ENCODE measurements around the gene BPIFB1. TPM values are rescaled to one million over a fixed set of nuclear protein-coding genes. Genes with fewer than 3 reads are reported as not detected.

BPIFB1 gene
- total and polyA plus RNA-seq, 2 of the 13 experiments (the other 11 are each of a cell fraction or from before 2014, with no cell fraction given), result 0.82 to 4.4 TPM

- no peak for TF ChIP-seq ZNF614 (CRISPR knock-in tag; IDR thresholded peaks at IDR 0.05; ENCODE audit: borderline replicate concordance)
- TF ChIP-seq REL (CRISPR knock-in tag; conservative IDR thresholded peaks at IDR 0.05), result no peak
Measured at GRCh38 chr20:33323236-33323635, 40.2 kb downstream of the BPIFB1 start (continued).

GRCh38 chr20:33325350-33325749 lies 42.3 kb downstream of the BPIFB1 start:
- Histone ChIP-seq H3K4me3 (replicated peaks in 1 of 3; ENCODE audit: insufficient read depth in 1 of 3, low read depth in 2 of 3, low read length in 3 of 3) (no peak overlapping the region), H4K20me1 (ENCODE audit: insufficient read depth, low read length) (no peaks in the 10 kb centered on the region), H3K9me3 (ENCODE audit: low read length) (no peaks in the 10 kb centered on the region), H3K9ac (ENCODE audit: insufficient read depth, low read depth, low read length) (no peak overlapping the region), H3K79me2 (ENCODE audit: insufficient read depth, low read length) (no peaks in the 10 kb centered on the region), H3K27me3 (ENCODE audit: control insufficient read depth in 1 of 2, insufficient read depth in 2 of 2, low read length in 2 of 2) (peaks cover 12 to 80% of the 10 kb centered on the region in 2 experiments; a peak in 4 of 5 replicates), H3K4me2 (ENCODE audit: low read depth, low read length) (no peak overlapping the region), H3K27ac (ENCODE audit: extremely low read length, insufficient read depth, low read length) (no peak overlapping the region), H3K4me1 (ENCODE audit: insufficient read depth, low read length) (peaks cover 18% of the 10 kb centered on the region), H2AFZ (ENCODE audit: low read length) (no peak overlapping the region), H3K36me3 (replicated peaks in 1 of 2; ENCODE audit: control insufficient read depth in 1 of 2, insufficient read depth in 2 of 2, low read length in 2 of 2) (no peaks in the 10 kb centered on the region)
- FAIRE-seq (no peak), ATAC-seq (no peak), DNase-seq (ENCODE audit: low spot score) (no peak)
- WGBS (ENCODE audit: low lambda C conversion rate), result 8% methylated on average over 2 of the region's 2 CpGs
- TF ChIP-seq EHMT2 (IDR thresholded peaks at IDR 0.05; ENCODE audit: borderline replicate concordance, low read depth, low read length) (no peak), ZNF768 (CRISPR knock-in tag; IDR thresholded peaks at IDR 0.05) (peak; percentile 66; the same call in 1 of the 2 replicates)
- no TSS peak for BruUV-seq (replicated peaks)
- intact Hi-C loops (cut with micrococcal nuclease; ENCODE audit: unreplicated experiment) (no loop called here), in situ Hi-C loops (cut with HindIII; ENCODE audit: extremely low pct_ligation_motif_present, low pct_unique_long_range_greater_than_20kb) (no loop called here)
- POLR2A ChIA-PET, result no interaction called here
- CTCF ChIA-PET (ENCODE audit: low intra/inter-chr PET ratio, low total read pairs), result no interaction called here

- Histone ChIP-seq H3K4me2 (ENCODE audit: low read depth, low read length) (no peak overlapping the region), H2AFZ (ENCODE audit: low read length) (no peak overlapping the region), H3K79me2 (ENCODE audit: insufficient read depth, low read length) (no peaks in the 10 kb centered on the region), H4K20me1 (ENCODE audit: insufficient read depth, low read length) (no peaks in the 10 kb centered on the region), H3K9ac (ENCODE audit: insufficient read depth, low read depth, low read length) (no peak overlapping the region), H3K9me3 (ENCODE audit: low read length) (no peaks in the 10 kb centered on the region), H3K4me3 (replicated peaks in 1 of 3; ENCODE audit: insufficient read depth in 1 of 3, low read depth in 2 of 3, low read length in 3 of 3) (no peak overlapping the region), H3K27me3 (ENCODE audit: control insufficient read depth in 1 of 2, insufficient read depth in 2 of 2, low read length in 2 of 2) (peaks cover 16 to 92% of the 10 kb centered on the region in 2 experiments), H3K27ac (ENCODE audit: extremely low read length, insufficient read depth, low read length) (no peak overlapping the region), H3K36me3 (replicated peaks in 1 of 2; ENCODE audit: control insufficient read depth in 1 of 2, insufficient read depth in 2 of 2, low read length in 2 of 2) (no peaks in the 10 kb centered on the region), H3K4me1 (ENCODE audit: insufficient read depth, low read length) (peaks cover 3% of the 10 kb centered on the region)
- no TSS peak for BruUV-seq (replicated peaks)
- in situ Hi-C loops (cut with HindIII; ENCODE audit: extremely low pct_ligation_motif_present, low pct_unique_long_range_greater_than_20kb) (no loop called here), intact Hi-C loops (cut with micrococcal nuclease; ENCODE audit: unreplicated experiment) (no loop called here)
- ChIA-PET CTCF (ENCODE audit: low intra/inter-chr PET ratio, low total read pairs) (no interaction called here), POLR2A (no interaction called here)
- ATAC-seq, result no peak
- no peak for DNase-seq (ENCODE audit: low spot score)
- FAIRE-seq, result no peak
- 23% methylated on average over 23 of the region's 23 CpGs for WGBS (ENCODE audit: low lambda C conversion rate)
- TF ChIP-seq ZNF773 (CRISPR knock-in tag; IDR thresholded peaks at IDR 0.05; ENCODE audit: borderline replicate concordance) (no peak), EZH2 (conservative IDR thresholded peaks at IDR 0.05; ENCODE audit: low read depth, low read length) (peak; percentile 89; the same call in 1 of the 2 replicates), NR1H2 (CRISPR knock-in tag; IDR thresholded peaks at IDR 0.05; ENCODE audit: borderline replicate concordance, low read depth) (no peak), ZNF547 (CRISPR knock-in tag; IDR thresholded peaks at IDR 0.05) (no peak), ZNF280B (CRISPR knock-in tag; IDR thresholded peaks at IDR 0.05; ENCODE audit: borderline replicate concordance) (0 out of 2 replicates have a peak, but pooled peaks have one; percentile 14), MLXIP (CRISPR knock-in tag; IDR thresholded peaks at IDR 0.05; ENCODE audit: borderline replicate concordance) (no peak), ZNF768 (CRISPR knock-in tag; IDR thresholded peaks at IDR 0.05) (peak; percentile 83)
Measured at GRCh38 chr20:33328157-33329137, 45.4 kb downstream of the BPIFB1 start.

Measured in HepG2 (cell line).